Astrocyte of the cerebellum (primary cell): Measurements from ENCODE around the gene PDCL2.

Source experiments
- DNase-seq: peaks from one replicate; pipeline ENCODE4 v3.0.0-alpha.2; 2011; ENCODE audit warnings: low read depth
- H3K4me3 ChIP-seq: 2 replicates; pipeline ENCODE4 v1.5.1; 2011; ENCODE audit warnings: mild to moderate bottlenecking, low read depth, low read length, moderate library complexity
- CTCF ChIP-seq: IDR thresholded peaks from 2 replicates; pipeline ENCODE4 v1.5.1; 2012; ENCODE audit warnings: low read length, low read depth, moderate library complexity, mild to moderate bottlenecking; ENCODE audit errors: missing control alignments
- in situ Hi-C: cut with HindIII; loops from 2 replicates; pipeline ENCODE4 v1.10.0; 2017; ENCODE audit warnings: low sequenced_read_pairs

PDCL2 gene

GRCh38 chr4:55574252-55574651 lies 17.8 kb downstream of the PDCL2 start:
- in situ Hi-C loops = no loop called here
- TF ChIP-seq CTCF = no peak
- DNase-seq = no peak
- no peak overlapping the region for H3K4me3 ChIP-seq

- in situ Hi-C loops = no loop called here
- DNase-seq = no peak
- no peak overlapping the region for H3K4me3 ChIP-seq
- TF ChIP-seq CTCF = no peak
These were observed 20.2 kb downstream of the PDCL2 start for GRCh38 chr4:55571806-55572205.

GRCh38 chr4:55568905-55569504 lies 23.0 kb downstream of the PDCL2 start:
- in situ Hi-C loops = no loop called here
- TF ChIP-seq CTCF = no peak
- H3K4me3 ChIP-seq = no peak overlapping the region
- no peak for DNase-seq

GRCh38 chr4:55561889-55562288 lies 30.2 kb downstream of the PDCL2 start:
- in situ Hi-C loops = no loop called here
- H3K4me3 ChIP-seq = no peak overlapping the region
- TF ChIP-seq CTCF = no peak
- DNase-seq = no peak

GRCh38 chr4:55560096-55560495 lies 31.9 kb downstream of the PDCL2 start:
- H3K4me3 ChIP-seq = no peak overlapping the region
- no peak for TF ChIP-seq CTCF
- DNase-seq = no peak
- in situ Hi-C loops = no loop called here

- H3K4me3 ChIP-seq = no peak overlapping the region
- in situ Hi-C loops = no loop called here
- DNase-seq = no peak
- peak; percentile 25 for TF ChIP-seq CTCF
These were observed 37.5 kb downstream of the PDCL2 start for GRCh38 chr4:55554453-55555030.
